GM23338 (cell line): Measurements from ENCODE around the gene PAX2. TPM values are rescaled to one million over a fixed set of nuclear protein-coding genes. Genes with fewer than 3 reads are reported as not detected.

Source experiments
- ATAC-seq: fragments of 200-7000 bp; cut with Tn5 transposase; 3 replicates; pipeline ENCODE4 v1.9.1; 2020
- DNase-seq: peaks from one replicate; pipeline ENCODE4 v3.0.0-alpha.2; 2015; ENCODE audit warnings: low spot score
- H2AFZ ChIP-seq: fragments of 200-600 bp; sonication (generic); 2 replicates; pipeline ENCODE4 v1.8.0; 2016; ENCODE audit warnings: antibody characterized with exemption, mild to moderate bottlenecking, moderate library complexity
- H3F3A ChIP-seq: fragments of 200-600 bp; sonication (generic); replicated peaks from 2 replicates; pipeline ENCODE4 v1.8.0; 2017; ENCODE audit warnings: antibody characterized with exemption, mixed run types, low read depth
- H3K27ac ChIP-seq: fragments of 200-600 bp; sonication (generic); 2 replicates; pipeline ENCODE4 v1.6.1; 2016; ENCODE audit warnings: low read depth
- H3K27me3 ChIP-seq: fragments of 200-600 bp; sonication (generic); 2 replicates; pipeline ENCODE4 v1.8.0; 2016; ENCODE audit warnings: mild to moderate bottlenecking, mixed run types, moderate library complexity; ENCODE audit not compliant: insufficient read depth
- H3K36me3 ChIP-seq: fragments of 200-600 bp; sonication (generic); 2 replicates; pipeline ENCODE4 v1.8.0; 2016; ENCODE audit warnings: mild to moderate bottlenecking; ENCODE audit not compliant: insufficient read depth
- H3K4me1 ChIP-seq: fragments of 200-600 bp; sonication (generic); 2 replicates; pipeline ENCODE4 v1.8.0; 2016; ENCODE audit warnings: mild to moderate bottlenecking, moderate library complexity; ENCODE audit not compliant: insufficient read depth
- H3K4me2 ChIP-seq: fragments of 200-600 bp; sonication (generic); 2 replicates; pipeline ENCODE4 v1.7.1; 2017; ENCODE audit warnings: mixed run types
- H3K4me3 ChIP-seq: fragments of 200-600 bp; sonication (generic); 2 replicates; pipeline ENCODE4 v1.6.1; 2016; ENCODE audit warnings: mixed run types
- H3K79me2 ChIP-seq: fragments of 200-600 bp; sonication (generic); replicated peaks from 2 replicates; pipeline ENCODE4 v1.8.0; 2017; ENCODE audit warnings: mild to moderate bottlenecking; ENCODE audit not compliant: insufficient read depth
- H3K9me2 ChIP-seq: fragments of 200-600 bp; sonication (generic); 2 replicates; pipeline ENCODE4 v1.8.0; 2017; ENCODE audit not compliant: insufficient read depth
- H4K20me1 ChIP-seq: fragments of 200-600 bp; sonication (generic); replicated peaks from 2 replicates; pipeline ENCODE4 v1.8.0; 2017; ENCODE audit warnings: mild to moderate bottlenecking; ENCODE audit not compliant: insufficient read depth
- H3K27ac Mint-ChIP-seq: 2 replicates; pipeline ENCODE4 v1.8.0; 2020; ENCODE audit warnings: inconsistent platforms, mild to moderate bottlenecking, moderate library complexity, mixed read lengths
- H3K27me3 Mint-ChIP-seq: 3 replicates; pipeline ENCODE4 v1.8.0; 2022; ENCODE audit warnings: low read depth, mild to moderate bottlenecking, moderate library complexity, mixed read lengths, inconsistent platforms; ENCODE audit not compliant: insufficient read depth, poor library complexity
- H3K36me3 Mint-ChIP-seq: 3 replicates; pipeline ENCODE4 v1.8.0; 2021; ENCODE audit warnings: low read depth, mild to moderate bottlenecking, inconsistent platforms, moderate library complexity, mixed read lengths
- H3K4me1 Mint-ChIP-seq: 3 replicates; pipeline ENCODE4 v1.8.0; 2020; ENCODE audit warnings: mild to moderate bottlenecking, inconsistent platforms, mixed read lengths
- H3K4me3 Mint-ChIP-seq: 3 replicates; pipeline ENCODE4 v1.8.0; 2021; ENCODE audit warnings: moderate library complexity, mild to moderate bottlenecking, inconsistent platforms, mixed read lengths
- H3K9me3 Mint-ChIP-seq: 3 replicates; pipeline ENCODE4 v1.8.0; 2020; ENCODE audit warnings: moderate library complexity, mild to moderate bottlenecking, inconsistent platforms, mixed read lengths
- CREB1 ChIP-seq: fragments of 250-450 bp; sonication (Bioruptor Pico); IDR thresholded peaks from 2 replicates; pipeline ENCODE4 v1.5.0; 2020; ENCODE audit warnings: low read depth, mild to moderate bottlenecking, moderate library complexity
- EZH2 ChIP-seq: fragments of 200-600 bp; sonication (generic); IDR thresholded peaks from one replicate; pipeline ENCODE4 v1.8.0; 2017; ENCODE audit warnings: antibody characterized with exemption, mild to moderate bottlenecking, low read depth; ENCODE audit not compliant: unreplicated experiment
- EZH2phosphoT487 ChIP-seq: fragments of 200-600 bp; sonication (generic); IDR thresholded peaks from one replicate; pipeline ENCODE4 v1.8.1; 2018; ENCODE audit warnings: antibody characterized with exemption; ENCODE audit not compliant: unreplicated experiment
- JUNB ChIP-seq: IDR thresholded peaks from one replicate; pipeline ENCODE4 v1.6.1; 2016; ENCODE audit warnings: antibody characterized with exemption; ENCODE audit not compliant: unreplicated experiment
- NANOG ChIP-seq: IDR thresholded peaks from 2 replicates; pipeline ENCODE4 v1.6.1; 2016; ENCODE audit warnings: antibody characterized with exemption, borderline replicate concordance
- POLR2AphosphoS5 ChIP-seq: IDR thresholded peaks from 2 replicates; pipeline ENCODE4 v1.6.1; 2016; ENCODE audit warnings: antibody characterized with exemption, low read depth
- STAT1 ChIP-seq: IDR thresholded peaks from one replicate; pipeline ENCODE4 v1.6.1; 2016; ENCODE audit warnings: antibody characterized with exemption; ENCODE audit not compliant: unreplicated experiment
- ZNF114 ChIP-seq: fragments of 250-450 bp; sonication (Bioruptor Pico); IDR thresholded peaks from 2 replicates; pipeline ENCODE4 v1.5.0; 2020; ENCODE audit warnings: mild to moderate bottlenecking, moderate library complexity
- ZNF331 ChIP-seq: fragments of 250-450 bp; sonication (Bioruptor Pico); IDR thresholded peaks from 2 replicates; pipeline ENCODE4 v1.5.0; 2020; ENCODE audit warnings: low read depth, mild to moderate bottlenecking, moderate library complexity
- polyA plus RNA-seq: library from polyadenylated mRNA; unstranded; fragments of >200 nt; fragmentation: Nextera tagmentation; extraction: Ambion mirVana; gene quantifications from 2 replicates; pipeline ENCODE4 v1.2.1, GENCODE V29; 2016
- total RNA-seq: library from RNA; depleted of rRNA; stranded (reverse); fragments of >200 nt; shearing (Covaris generic); gene quantifications from 2 replicates; pipeline ENCODE4 v1.2.3, GENCODE V29; 2014
- TF ChIP-seq, protein P1 (sequence below): fragments of 250-450 bp; sonication (Bioruptor Pico); IDR thresholded peaks from 2 replicates; pipeline ENCODE4 v1.5.0; 2020; ENCODE audit warnings: mild to moderate bottlenecking, moderate library complexity
- TF ChIP-seq, protein P2 (sequence below), 2 experiments: fragments of 200-600 bp in 1 of 2; sonication (generic) in 1 of 2; conservative IDR thresholded peaks; 2 replicates each; pipeline versions ENCODE4 v1.5.1 to v1.6.1; 2016 to 2017; ENCODE audit warnings: antibody characterized with exemption in 2 of 2, low read depth in 2 of 2, mild to moderate bottlenecking in 2 of 2, moderate library complexity in 1 of 2
- TF ChIP-seq, protein P3 (sequence below): IDR thresholded peaks from one replicate; pipeline ENCODE4 v1.6.1; 2018; ENCODE audit warnings: antibody characterized with exemption; ENCODE audit not compliant: unreplicated experiment
- TF ChIP-seq, protein P4 (sequence below): IDR thresholded peaks from 2 replicates; pipeline ENCODE4 v1.6.1; 2016; ENCODE audit warnings: antibody characterized with exemption

The PAX2 gene
- total and polyA plus RNA-seq, 2 experiments from 2014 or later = not detected

DNA sequence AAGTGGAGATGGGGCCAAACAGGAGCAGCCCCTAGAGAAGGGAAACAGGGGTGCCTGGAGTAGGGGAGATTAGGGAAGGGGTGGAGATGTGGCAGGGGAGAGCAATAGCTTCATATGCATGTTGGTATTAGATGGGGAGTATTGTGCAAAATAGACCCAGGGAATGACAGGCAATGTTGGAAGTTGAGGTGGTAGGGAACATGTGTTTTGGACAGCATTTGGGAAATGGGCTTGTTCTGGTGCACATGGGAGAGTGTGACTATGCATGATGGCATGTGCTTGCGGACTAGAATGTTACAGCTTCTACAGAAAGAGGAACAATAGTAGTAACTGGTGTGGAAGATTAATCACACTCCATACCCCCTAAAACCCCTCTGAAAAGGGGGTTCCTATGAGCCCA, 10.4 kb downstream of the PAX2 start:
- DNase-seq (no peak), ATAC-seq (no peak)
- Histone ChIP-seq H3K4me1 (no peaks in the 10 kb centered on the region), H2AFZ (no peak overlapping the region), H4K20me1 (no peaks in the 10 kb centered on the region), H3K79me2 (no peaks in the 10 kb centered on the region), H3K4me3 (no peak overlapping the region), H3K4me2 (no peak overlapping the region), H3K36me3 (no peaks in the 10 kb centered on the region), H3K27me3 (peaks cover 83% of the 10 kb centered on the region), H3K9me2 (no peaks in the 10 kb centered on the region), H3F3A (no peaks in the 10 kb centered on the region), H3K27ac (no peak overlapping the region)
- TF ChIP-seq EZH2phosphoT487 (no peak), ZNF114 (CRISPR knock-in tag) (no peak), JUNB (no peak), POLR2AphosphoS5 (no peak), STAT1 (no peak), NANOG (no peak), EZH2 (no peak), ZNF331 (CRISPR knock-in tag) (no peak), CREB1 (CRISPR knock-in tag) (no peak)
- TF ChIP-seq, protein P1, sequence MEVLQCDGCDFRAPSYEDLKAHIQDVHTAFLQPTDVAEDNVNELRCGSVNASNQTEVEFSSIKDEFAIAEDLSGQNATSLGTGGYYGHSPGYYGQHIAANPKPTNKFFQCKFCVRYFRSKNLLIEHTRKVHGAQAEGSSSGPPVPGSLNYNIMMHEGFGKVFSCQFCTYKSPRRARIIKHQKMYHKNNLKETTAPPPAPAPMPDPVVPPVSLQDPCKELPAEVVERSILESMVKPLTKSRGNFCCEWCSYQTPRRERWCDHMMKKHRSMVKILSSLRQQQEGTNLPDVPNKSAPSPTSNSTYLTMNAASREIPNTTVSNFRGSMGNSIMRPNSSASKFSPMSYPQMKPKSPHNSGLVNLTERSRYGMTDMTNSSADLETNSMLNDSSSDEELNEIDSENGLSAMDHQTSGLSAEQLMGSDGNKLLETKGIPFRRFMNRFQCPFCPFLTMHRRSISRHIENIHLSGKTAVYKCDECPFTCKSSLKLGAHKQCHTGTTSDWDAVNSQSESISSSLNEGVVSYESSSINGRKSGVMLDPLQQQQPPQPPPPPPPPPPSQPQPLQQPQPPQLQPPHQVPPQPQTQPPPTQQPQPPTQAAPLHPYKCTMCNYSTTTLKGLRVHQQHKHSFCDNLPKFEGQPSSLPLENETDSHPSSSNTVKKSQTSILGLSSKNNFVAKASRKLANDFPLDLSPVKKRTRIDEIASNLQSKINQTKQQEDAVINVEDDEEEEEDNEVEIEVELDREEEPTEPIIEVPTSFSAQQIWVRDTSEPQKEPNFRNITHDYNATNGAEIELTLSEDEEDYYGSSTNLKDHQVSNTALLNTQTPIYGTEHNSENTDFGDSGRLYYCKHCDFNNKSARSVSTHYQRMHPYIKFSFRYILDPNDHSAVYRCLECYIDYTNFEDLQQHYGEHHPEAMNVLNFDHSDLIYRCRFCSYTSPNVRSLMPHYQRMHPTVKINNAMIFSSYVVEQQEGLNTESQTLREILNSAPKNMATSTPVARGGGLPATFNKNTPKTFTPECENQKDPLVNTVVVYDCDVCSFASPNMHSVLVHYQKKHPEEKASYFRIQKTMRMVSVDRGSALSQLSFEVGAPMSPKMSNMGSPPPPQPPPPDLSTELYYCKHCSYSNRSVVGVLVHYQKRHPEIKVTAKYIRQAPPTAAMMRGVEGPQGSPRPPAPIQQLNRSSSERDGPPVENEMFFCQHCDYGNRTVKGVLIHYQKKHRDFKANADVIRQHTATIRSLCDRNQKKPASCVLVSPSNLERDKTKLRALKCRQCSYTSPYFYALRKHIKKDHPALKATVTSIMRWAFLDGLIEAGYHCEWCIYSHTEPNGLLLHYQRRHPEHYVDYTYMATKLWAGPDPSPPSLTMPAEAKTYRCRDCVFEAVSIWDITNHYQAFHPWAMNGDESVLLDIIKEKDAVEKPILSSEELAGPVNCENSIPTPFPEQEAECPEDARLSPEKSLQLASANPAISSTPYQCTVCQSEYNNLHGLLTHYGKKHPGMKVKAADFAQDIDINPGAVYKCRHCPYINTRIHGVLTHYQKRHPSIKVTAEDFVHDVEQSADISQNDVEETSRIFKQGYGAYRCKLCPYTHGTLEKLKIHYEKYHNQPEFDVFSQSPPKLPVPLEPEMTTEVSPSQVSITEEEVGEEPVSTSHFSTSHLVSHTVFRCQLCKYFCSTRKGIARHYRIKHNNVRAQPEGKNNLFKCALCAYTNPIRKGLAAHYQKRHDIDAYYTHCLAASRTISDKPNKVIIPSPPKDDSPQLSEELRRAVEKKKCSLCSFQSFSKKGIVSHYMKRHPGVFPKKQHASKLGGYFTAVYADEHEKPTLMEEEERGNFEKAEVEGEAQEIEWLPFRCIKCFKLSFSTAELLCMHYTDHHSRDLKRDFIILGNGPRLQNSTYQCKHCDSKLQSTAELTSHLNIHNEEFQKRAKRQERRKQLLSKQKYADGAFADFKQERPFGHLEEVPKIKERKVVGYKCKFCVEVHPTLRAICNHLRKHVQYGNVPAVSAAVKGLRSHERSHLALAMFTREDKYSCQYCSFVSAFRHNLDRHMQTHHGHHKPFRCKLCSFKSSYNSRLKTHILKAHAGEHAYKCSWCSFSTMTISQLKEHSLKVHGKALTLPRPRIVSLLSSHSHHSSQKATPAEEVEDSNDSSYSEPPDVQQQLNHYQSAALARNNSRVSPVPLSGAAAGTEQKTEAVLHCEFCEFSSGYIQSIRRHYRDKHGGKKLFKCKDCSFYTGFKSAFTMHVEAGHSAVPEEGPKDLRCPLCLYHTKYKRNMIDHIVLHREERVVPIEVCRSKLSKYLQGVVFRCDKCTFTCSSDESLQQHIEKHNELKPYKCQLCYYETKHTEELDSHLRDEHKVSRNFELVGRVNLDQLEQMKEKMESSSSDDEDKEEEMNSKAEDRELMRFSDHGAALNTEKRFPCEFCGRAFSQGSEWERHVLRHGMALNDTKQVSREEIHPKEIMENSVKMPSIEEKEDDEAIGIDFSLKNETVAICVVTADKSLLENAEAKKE (CRISPR knock-in tag) = no peak
- TF ChIP-seq, protein P2, sequence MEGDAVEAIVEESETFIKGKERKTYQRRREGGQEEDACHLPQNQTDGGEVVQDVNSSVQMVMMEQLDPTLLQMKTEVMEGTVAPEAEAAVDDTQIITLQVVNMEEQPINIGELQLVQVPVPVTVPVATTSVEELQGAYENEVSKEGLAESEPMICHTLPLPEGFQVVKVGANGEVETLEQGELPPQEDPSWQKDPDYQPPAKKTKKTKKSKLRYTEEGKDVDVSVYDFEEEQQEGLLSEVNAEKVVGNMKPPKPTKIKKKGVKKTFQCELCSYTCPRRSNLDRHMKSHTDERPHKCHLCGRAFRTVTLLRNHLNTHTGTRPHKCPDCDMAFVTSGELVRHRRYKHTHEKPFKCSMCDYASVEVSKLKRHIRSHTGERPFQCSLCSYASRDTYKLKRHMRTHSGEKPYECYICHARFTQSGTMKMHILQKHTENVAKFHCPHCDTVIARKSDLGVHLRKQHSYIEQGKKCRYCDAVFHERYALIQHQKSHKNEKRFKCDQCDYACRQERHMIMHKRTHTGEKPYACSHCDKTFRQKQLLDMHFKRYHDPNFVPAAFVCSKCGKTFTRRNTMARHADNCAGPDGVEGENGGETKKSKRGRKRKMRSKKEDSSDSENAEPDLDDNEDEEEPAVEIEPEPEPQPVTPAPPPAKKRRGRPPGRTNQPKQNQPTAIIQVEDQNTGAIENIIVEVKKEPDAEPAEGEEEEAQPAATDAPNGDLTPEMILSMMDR (conservative IDR thresholded peaks at IDR 0.05; ENCODE audit: low read depth in 2 of 2) = no peak
- TF ChIP-seq, protein P3, sequence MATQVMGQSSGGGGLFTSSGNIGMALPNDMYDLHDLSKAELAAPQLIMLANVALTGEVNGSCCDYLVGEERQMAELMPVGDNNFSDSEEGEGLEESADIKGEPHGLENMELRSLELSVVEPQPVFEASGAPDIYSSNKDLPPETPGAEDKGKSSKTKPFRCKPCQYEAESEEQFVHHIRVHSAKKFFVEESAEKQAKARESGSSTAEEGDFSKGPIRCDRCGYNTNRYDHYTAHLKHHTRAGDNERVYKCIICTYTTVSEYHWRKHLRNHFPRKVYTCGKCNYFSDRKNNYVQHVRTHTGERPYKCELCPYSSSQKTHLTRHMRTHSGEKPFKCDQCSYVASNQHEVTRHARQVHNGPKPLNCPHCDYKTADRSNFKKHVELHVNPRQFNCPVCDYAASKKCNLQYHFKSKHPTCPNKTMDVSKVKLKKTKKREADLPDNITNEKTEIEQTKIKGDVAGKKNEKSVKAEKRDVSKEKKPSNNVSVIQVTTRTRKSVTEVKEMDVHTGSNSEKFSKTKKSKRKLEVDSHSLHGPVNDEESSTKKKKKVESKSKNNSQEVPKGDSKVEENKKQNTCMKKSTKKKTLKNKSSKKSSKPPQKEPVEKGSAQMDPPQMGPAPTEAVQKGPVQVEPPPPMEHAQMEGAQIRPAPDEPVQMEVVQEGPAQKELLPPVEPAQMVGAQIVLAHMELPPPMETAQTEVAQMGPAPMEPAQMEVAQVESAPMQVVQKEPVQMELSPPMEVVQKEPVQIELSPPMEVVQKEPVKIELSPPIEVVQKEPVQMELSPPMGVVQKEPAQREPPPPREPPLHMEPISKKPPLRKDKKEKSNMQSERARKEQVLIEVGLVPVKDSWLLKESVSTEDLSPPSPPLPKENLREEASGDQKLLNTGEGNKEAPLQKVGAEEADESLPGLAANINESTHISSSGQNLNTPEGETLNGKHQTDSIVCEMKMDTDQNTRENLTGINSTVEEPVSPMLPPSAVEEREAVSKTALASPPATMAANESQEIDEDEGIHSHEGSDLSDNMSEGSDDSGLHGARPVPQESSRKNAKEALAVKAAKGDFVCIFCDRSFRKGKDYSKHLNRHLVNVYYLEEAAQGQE = no peak
- TF ChIP-seq, protein P4, sequence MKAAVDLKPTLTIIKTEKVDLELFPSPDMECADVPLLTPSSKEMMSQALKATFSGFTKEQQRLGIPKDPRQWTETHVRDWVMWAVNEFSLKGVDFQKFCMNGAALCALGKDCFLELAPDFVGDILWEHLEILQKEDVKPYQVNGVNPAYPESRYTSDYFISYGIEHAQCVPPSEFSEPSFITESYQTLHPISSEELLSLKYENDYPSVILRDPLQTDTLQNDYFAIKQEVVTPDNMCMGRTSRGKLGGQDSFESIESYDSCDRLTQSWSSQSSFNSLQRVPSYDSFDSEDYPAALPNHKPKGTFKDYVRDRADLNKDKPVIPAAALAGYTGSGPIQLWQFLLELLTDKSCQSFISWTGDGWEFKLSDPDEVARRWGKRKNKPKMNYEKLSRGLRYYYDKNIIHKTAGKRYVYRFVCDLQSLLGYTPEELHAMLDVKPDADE = no peak
- no peaks in the 10 kb centered on the region for H3K9me3 Mint-ChIP-seq
- no peak overlapping the region for H3K4me3 Mint-ChIP-seq
- no peaks in the 10 kb centered on the region for H3K36me3 Mint-ChIP-seq
- peaks cover 5% of the 10 kb centered on the region for H3K4me1 Mint-ChIP-seq
- no peak overlapping the region for H3K27ac Mint-ChIP-seq
- peaks cover 80% of the 10 kb centered on the region for H3K27me3 Mint-ChIP-seq
